K562 (cell line): ENCODE results near the gene DGLUCY. TPM values are rescaled to one million over a fixed set of nuclear protein-coding genes. Genes with fewer than 3 reads are reported as not detected.

Experiments
- ATAC-seq: fragments of 200-7000 bp; cut with Tn5 transposase; 3 replicates; pipeline ENCODE4 v1.9.1; 2020; ENCODE audit warnings: moderate library complexity
- BruUV-seq: library from RNA; stranded (reverse); fragments of 400-500 nt; replicated peaks from 2 replicates; lab custom pipeline; 2021; lab: Mats Ljungman, UMichigan
- CTCF ChIA-PET: fragments of 300-600 bp; formaldehyde crosslinking; extraction: SDS; loops from one replicate; lab custom pipeline; 2021; ENCODE audit warnings: low intra/inter-chr PET ratio; lab: Yijun Ruan, JAX
- POLR2A ChIA-PET: fragments of 300-600, 350-650 bp; sonication (Branson Sonifier 250); formaldehyde crosslinking; extraction: SDS; loops from one replicate; lab custom pipeline; 2021; ENCODE audit warnings: antibody characterized with exemption, inconsistent platforms; lab: Yijun Ruan, JAX
- DNase-seq, 4 experiments: peaks; one replicate each; pipeline versions ENCODE4 v3.0.0 to v3.0.0-alpha.2; 2011 to 2018; ENCODE audit warnings: low spot score in 3 of 4, mixed read lengths in 3 of 4; ENCODE audit errors: extremely low read depth in 1 of 4
- FAIRE-seq: peaks from 2 replicates; lab custom pipeline; 2011; peaks lifted over from hg19 to GRCh38; lab: Jason Lieb, UNC
- H2AFZ ChIP-seq: 2 replicates; pipeline ENCODE4 v1.6.0; 2011; ENCODE audit warnings: low read depth, low read length, control low read depth, inconsistent platforms
- H3K27ac ChIP-seq: fragments of 200-600 bp; 3 replicates; pipeline ENCODE4 v1.8.0; 2011; ENCODE audit warnings: low read depth, mild to moderate bottlenecking, control low read depth, inconsistent platforms, low read length, moderate library complexity, mixed read lengths; ENCODE audit errors: extremely low read depth
- H3K27me3 ChIP-seq, 2 experiments: fragments of 300-600 bp in 1 of 2; 2 replicates in 1 of 2; 3 replicates in 1 of 2; pipeline versions ENCODE4 v1.6.0 to v1.8.0; 2011; ENCODE audit warnings: inconsistent platforms in 2 of 2, low read length in 2 of 2, mild to moderate bottlenecking in 1 of 2, mixed read lengths in 1 of 2, moderate library complexity in 1 of 2; ENCODE audit not compliant: control insufficient read depth in 2 of 2, insufficient read depth in 2 of 2
- H3K36me3 ChIP-seq: fragments of 300-600 bp; 3 replicates; pipeline ENCODE4 v1.8.0; 2011; ENCODE audit warnings: mild to moderate bottlenecking, low read length, inconsistent platforms; ENCODE audit not compliant: control insufficient read depth, insufficient read depth
- H3K4me1 ChIP-seq, 2 experiments: fragments of 200-600 bp in 1 of 2; replicated peaks in 1 of 2; 2 replicates in 1 of 2; 3 replicates in 1 of 2; pipeline versions ENCODE4 v1.5.1 to v1.8.0; 2011; ENCODE audit warnings: inconsistent platforms in 2 of 2, low read length in 2 of 2, mild to moderate bottlenecking in 1 of 2, mixed read lengths in 1 of 2, moderate library complexity in 1 of 2; ENCODE audit not compliant: control insufficient read depth in 2 of 2, insufficient read depth in 2 of 2
- H3K4me2 ChIP-seq: 2 replicates; pipeline ENCODE4 v1.6.1; 2011; ENCODE audit warnings: low read length, control low read depth, inconsistent platforms, mixed read lengths; ENCODE audit not compliant: insufficient read depth
- H3K4me3 ChIP-seq: fragments of 200-600 bp; sonication (generic), shearing (Covaris generic); 2 replicates; pipeline ENCODE4 v1.5.1; 2016; ENCODE audit warnings: control low read depth, inconsistent platforms
- H3K79me2 ChIP-seq: fragments of 200-600 bp; 3 replicates; pipeline ENCODE4 v1.8.0; 2011; ENCODE audit warnings: low read length, inconsistent platforms; ENCODE audit not compliant: control insufficient read depth, insufficient read depth
- H3K9ac ChIP-seq, 2 experiments: 2 replicates each; pipeline versions ENCODE4 v1.6.0 to v1.6.1; 2011; ENCODE audit warnings: low read depth in 2 of 2, low read length in 2 of 2, control low read depth in 1 of 2, inconsistent platforms in 1 of 2, mild to moderate bottlenecking in 1 of 2, mixed read lengths in 1 of 2; ENCODE audit not compliant: insufficient read depth in 1 of 2
- H3K9me1 ChIP-seq: one replicate; pipeline ENCODE4 v1.6.0; 2011; ENCODE audit warnings: inconsistent platforms, mild to moderate bottlenecking, low read length, moderate library complexity; ENCODE audit not compliant: control insufficient read depth, insufficient read depth
- H3K9me3 ChIP-seq: replicated peaks from 2 replicates; pipeline ENCODE4 v1.5.1; 2011; ENCODE audit warnings: low read depth, low read length, inconsistent platforms; ENCODE audit not compliant: control insufficient read depth, insufficient read depth
- H4K20me1 ChIP-seq: replicated peaks from 2 replicates; pipeline ENCODE4 v1.6.1; 2011; ENCODE audit warnings: low read length, inconsistent platforms, mixed read lengths; ENCODE audit not compliant: control insufficient read depth, insufficient read depth
- KAT7 ChIP-seq: sonication (generic); formaldehyde crosslinking; IDR thresholded peaks from 2 replicates; pipeline ENCODE4 v1.8.0; 2022; ENCODE audit warnings: missing genetic modification reagents, mild to moderate bottlenecking, borderline replicate concordance
- KDM2B ChIP-seq: fragments of 250-450 bp; sonication (Bioruptor Pico); IDR thresholded peaks from 2 replicates; pipeline ENCODE4 v1.8.0; 2021; ENCODE audit warnings: mild to moderate bottlenecking, moderate library complexity
- NFIC ChIP-seq: fragments of 450-650 bp; IDR thresholded peaks from 2 replicates; pipeline ENCODE4 v1.6.1; 2017; ENCODE audit warnings: mild to moderate bottlenecking, inconsistent platforms
- TAF15 ChIP-seq: fragments of 200-400 bp; formaldehyde crosslinking; IDR thresholded peaks from 2 replicates; pipeline ENCODE4 v1.6.1; 2017; ENCODE audit warnings: mild to moderate bottlenecking, low read depth, low read length, moderate library complexity
- ZBTB12 ChIP-seq: fragments of 250-450 bp; sonication (Bioruptor Pico); IDR thresholded peaks from 2 replicates; pipeline ENCODE4 v1.4.0; 2020
- WGBS: fragments of 100-300 bp; shearing (Covaris generic); methylation state at CpG from one replicate; pipeline ENCODE4 v1.1.6; 2016; ENCODE audit warnings: low coverage, mixed read lengths; ENCODE audit not compliant: insufficient coverage; ENCODE audit errors: missing lambda C conversion rate; 5-methylcytosine and 5-hydroxymethylcytosine counted together
- in situ Hi-C: fragments of 300-500 bp; cut with MboI; formaldehyde crosslinking; loops from 4 replicates; pipeline ENCODE4 v1.15.0; 2018; ENCODE audit warnings: inconsistent platforms, mixed read lengths
- intact Hi-C: fragments of 100-400 bp; cut with micrococcal nuclease; formaldehyde crosslinking; loops from 2 replicates; pipeline ENCODE4 v1.14.2; 2022
- polyA plus RNA-seq, 8 experiments: library from polyadenylated mRNA; depleted of rRNA in 4 of 8; stranded (reverse) in 5 of 8; unstranded in 3 of 8; fragments of >200 nt; fragmentation: Nextera tagmentation in 2 of 8; fragmentation: Illumina TruSeq in 1 of 8; extraction: Ambion mirVana in 2 of 8; extraction: Trizol in 1 of 8; gene quantifications; 2 replicates each; pipeline versions ENCODE4 v1.2.1 to v1.2.3, GENCODE V29; 2011 to 2014; ENCODE audit warnings: inconsistent platforms in 1 of 8, missing spikeins in 1 of 8
- total RNA-seq, 7 experiments: library from RNA; depleted of rRNA in 6 of 7; stranded (reverse); fragments of >200 nt in 6 of 7; fragmentation: Illumina TruSeq in 2 of 7; extraction: Trizol in 2 of 7; gene quantifications; 2 replicates each; pipeline versions ENCODE4 v1.2.1 to v1.2.3, GENCODE V29; 2011 to 2021; ENCODE audit warnings: low replicate concordance in 1 of 7
- TF ChIP-seq, protein P1 (sequence below): fragments of 250-450 bp; sonication (Bioruptor Pico); IDR thresholded peaks from 2 replicates; pipeline ENCODE4 v1.5.0; 2020; ENCODE audit warnings: mild to moderate bottlenecking, borderline replicate concordance

DGLUCY gene
- total and polyA plus RNA-seq, 9 of the 15 experiments (the other 6 are each of a cell fraction or from before 2014, with no cell fraction given): 9.9 to 28.4 (median 21.0) TPM

DNA sequence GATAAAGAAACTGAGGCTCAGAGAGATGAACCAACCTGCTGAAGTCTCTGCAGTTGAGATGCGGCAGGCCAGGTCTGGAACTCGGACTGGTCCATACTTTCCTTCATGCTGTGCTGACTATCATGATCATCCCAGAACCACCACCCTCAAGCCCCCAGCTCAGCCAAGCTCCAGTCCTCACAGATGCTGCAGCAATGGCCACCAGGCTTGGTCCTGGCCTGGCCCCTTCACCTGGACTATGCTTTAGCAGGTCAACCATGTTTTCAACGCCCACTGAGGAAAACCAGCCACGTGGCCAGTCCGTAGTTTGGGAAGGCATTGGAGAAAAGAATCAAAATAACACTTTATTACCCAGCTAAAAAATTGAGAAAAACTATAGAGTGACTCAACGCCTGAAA is 129.2 kb downstream of the DGLUCY start:
- peaks cover 0 to 5% of the 10 kb centered on the region in 2 experiments; a peak in 2 of 5 replicates for H3K4me1 ChIP-seq
- no peak for ATAC-seq
- H3K9me3 ChIP-seq: no peaks in the 10 kb centered on the region
- in situ Hi-C loops (no loop called here), intact Hi-C loops (no loop called here)
- no peak overlapping the region for H3K4me3 ChIP-seq
- BruUV-seq: no TSS peak
- no peaks in the 10 kb centered on the region for H3K79me2 ChIP-seq
- FAIRE-seq: no peak
- ChIA-PET CTCF (no interaction called here), POLR2A (no interaction called here)
- H3K36me3 ChIP-seq: no peaks in the 10 kb centered on the region
- no peaks in the 10 kb centered on the region for H4K20me1 ChIP-seq
- no peak overlapping the region for H3K9ac ChIP-seq
- no peaks in the 10 kb centered on the region for H3K27me3 ChIP-seq
- DNase-seq: no peak
- H3K9me1 ChIP-seq: no peaks in the 10 kb centered on the region
- no peak overlapping the region for H3K4me2 ChIP-seq
- no peak overlapping the region for H2AFZ ChIP-seq
- no peak overlapping the region for H3K27ac ChIP-seq
- no peak for TF ChIP-seq KAT7 (CRISPR knock-in tag)
- TF ChIP-seq KDM2B: no peak
- TF ChIP-seq NFIC: no peak
- TF ChIP-seq, protein P1, sequence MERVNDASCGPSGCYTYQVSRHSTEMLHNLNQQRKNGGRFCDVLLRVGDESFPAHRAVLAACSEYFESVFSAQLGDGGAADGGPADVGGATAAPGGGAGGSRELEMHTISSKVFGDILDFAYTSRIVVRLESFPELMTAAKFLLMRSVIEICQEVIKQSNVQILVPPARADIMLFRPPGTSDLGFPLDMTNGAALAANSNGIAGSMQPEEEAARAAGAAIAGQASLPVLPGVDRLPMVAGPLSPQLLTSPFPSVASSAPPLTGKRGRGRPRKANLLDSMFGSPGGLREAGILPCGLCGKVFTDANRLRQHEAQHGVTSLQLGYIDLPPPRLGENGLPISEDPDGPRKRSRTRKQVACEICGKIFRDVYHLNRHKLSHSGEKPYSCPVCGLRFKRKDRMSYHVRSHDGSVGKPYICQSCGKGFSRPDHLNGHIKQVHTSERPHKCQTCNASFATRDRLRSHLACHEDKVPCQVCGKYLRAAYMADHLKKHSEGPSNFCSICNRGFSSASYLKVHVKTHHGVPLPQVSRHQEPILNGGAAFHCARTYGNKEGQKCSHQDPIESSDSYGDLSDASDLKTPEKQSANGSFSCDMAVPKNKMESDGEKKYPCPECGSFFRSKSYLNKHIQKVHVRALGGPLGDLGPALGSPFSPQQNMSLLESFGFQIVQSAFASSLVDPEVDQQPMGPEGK (CRISPR knock-in tag): no peak
- no peak for TF ChIP-seq ZBTB12 (CRISPR knock-in tag)
- TF ChIP-seq TAF15: no peak
- WGBS: 64% methylated on average over 5 of the region's 6 CpGs
